HG02798 (cell line): ENCODE results near the gene CASTOR1.
"Not testable (repeated sequence)": the region's sequence is repeated elsewhere in the genome, so short reads cannot be mapped to it uniquely, and the experiment has no call there.

Experiments used
- ATAC-seq: cut with Tn5 transposase; IDR thresholded peaks from one replicate; pipeline ENCODE4 v1.9.1; 2021; ENCODE audit warnings: mild to moderate bottlenecking; ENCODE audit not compliant: unreplicated experiment, poor library complexity

CASTOR1 gene

DNA sequence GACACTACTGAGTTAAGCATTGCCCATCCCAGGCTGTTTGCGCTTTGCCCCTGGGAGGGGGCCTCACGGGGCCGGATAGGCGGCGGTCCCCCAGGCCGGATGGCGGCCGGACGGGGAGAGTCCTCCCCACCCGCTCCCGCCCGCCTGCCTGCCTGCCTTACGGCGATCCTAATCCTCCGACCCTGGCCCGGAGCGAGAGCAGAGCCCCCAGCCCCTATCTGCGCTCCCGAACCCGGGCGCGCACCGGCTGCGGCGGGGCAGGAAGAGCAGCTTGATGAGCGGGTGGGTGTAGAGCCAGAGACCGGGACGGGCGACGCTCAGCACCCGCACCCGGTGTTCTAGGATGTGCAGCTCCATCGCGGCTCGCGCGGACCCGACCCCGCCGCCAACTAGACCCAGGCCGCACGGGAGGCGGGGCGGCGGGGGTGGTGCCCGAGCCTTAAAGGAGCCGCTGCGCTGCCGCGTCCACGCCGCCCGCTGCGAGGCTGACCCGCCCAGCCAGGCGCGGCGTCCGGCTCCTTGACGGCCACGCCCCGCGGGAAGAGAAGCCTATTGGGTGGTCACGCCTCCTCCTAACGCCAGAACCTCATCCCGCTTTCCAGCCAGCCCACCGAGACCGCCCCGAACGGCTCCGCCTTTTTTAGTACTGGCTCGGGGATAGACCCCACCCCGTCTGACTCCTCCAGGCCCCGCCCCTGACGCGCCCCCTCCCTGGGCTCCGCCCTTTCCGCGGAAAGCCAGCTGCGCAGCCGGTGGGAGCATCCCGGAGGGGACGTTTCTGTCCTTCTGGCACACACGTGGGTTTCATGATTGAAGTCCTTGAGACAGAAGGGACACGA, at the start of gene CASTOR1:
TSS of gene CASTOR1 (minus strand) at position 365 of the 839 bp plus-strand sequence. CDS start at position 357, 8 bp downstream.
- ATAC-seq, result peak; percentile 75

DNA sequence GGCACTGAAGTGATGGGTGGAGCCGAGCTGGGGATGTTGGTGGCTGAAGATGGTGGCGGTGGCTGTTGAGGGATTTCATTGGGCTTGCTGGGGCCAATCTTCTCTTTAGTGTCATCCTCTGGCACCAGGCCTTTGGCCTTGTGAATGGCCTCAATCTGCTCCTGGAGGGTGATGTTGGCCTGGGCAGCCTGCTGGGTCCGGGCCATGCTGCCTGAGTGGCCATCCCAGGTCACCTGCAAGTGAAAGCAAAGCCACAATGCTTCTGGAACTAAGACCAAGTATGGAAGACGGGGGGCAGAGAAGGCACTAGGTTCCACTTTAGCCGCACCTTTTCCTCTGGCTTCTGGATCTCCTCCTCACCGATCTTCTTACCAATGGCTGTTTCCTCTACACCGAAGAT, 49.5 kb upstream of the CASTOR1 start:
- no peak for ATAC-seq

DNA sequence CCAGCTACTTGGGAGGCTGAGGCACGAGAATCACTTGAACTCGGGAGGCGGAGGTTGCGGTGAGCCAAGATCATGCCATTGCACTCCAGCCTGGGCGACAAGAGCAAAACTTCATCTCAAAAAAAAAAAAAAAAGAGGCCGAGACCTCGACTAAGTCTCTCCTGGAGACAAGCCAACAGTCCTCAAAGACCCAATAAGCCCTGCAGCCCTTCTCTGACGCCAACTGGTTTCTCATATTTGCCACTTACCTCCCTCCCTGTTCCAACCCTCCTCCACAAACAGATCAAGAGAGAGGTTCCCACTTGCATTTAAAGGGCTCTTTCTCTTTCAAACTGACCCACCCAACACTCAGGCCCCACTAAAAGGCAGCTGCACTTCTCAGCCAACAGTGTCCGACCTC, 49.0 kb upstream of the CASTOR1 start:
- ATAC-seq, result not testable (repeated sequence)

DNA sequence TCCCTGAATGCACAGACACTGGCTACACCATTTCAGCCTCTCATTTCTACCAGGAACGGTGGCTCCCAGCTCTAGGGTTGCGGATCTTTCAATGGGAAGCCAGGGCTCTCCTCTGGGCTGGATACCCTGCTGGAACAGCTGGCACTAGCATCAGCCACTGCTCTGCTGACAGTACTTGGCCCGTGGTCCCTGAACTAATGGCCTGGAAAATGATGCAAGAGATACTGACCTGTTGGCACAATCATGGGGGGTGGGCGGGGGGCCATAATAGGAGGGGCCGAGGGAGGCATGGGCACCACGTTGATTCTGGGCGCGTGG, 48.1 kb upstream of the CASTOR1 start:
- ATAC-seq, result no peak

DNA sequence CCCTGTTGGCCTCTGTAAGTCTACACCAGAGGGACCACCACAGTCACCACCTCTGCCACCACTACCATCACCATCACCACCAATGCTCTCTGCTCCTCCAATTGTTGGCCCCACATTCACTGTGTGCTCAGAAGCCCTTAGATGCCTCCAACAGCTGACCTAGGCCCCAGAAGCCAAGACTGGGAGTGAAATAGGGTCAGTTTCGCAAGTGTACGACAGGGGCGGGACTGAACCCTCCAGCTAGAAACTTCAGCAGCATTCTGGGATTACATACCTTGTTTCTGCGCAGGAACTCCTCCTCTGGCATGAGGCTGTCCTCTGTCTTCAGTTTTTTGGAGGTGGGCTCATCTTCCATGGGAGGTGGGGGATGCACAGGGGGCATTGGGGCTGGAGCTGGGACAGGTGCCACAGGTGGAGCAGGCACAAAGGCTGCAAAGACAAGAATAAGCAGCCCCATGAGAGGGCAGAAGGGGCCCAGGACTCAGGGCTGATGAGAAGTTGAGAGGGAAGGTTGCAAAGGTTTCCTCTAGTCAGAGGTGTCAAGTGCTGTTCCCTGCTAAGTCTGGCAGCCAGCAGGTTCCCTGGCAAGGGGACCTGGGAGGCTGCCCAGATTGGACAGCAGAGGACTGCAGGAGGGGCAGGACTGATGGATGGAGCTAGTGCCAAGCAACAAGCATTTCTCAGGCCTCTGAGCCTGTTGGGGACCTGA, 47.6 kb upstream of the CASTOR1 start:
- no peak for ATAC-seq

DNA sequence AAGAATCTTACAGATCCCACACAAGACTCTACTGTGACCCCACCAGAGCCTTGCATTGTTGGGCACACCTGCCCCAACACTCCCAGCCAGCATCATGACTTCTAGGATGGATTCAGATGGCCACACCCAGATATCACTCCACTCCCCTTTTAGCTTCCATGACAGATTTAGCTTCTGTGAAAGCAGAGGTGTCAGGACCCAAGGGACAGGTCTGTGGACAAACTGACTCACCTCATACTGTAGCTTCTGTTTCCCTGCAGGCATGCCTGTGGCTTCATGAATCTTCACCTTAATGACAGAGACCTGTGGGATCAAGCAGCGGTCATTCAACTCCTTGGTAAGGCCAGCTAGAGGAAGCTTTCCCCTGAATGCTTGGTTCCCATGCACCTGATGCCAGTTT, 45.9 kb upstream of the CASTOR1 start:
- no peak for ATAC-seq

DNA sequence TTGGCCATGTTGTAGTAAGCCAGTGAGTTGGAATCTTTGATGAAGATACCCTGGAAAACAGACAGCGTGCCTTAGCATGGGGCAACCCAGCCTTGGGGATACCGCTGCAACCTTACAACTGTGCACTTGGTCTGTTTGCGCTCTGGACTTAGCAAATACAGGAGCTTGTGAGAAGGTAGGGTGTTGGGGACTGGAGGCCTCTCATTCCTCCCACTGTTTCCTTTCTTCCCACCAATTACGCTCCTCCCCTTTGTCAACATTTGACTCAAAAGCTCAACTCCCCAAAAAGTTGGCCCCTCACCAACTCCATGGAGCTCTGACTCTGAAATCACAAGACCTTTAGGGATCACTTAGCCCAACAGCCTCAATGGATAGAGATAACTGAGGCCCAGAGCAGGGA, 45.3 kb upstream of the CASTOR1 start:
- no peak for ATAC-seq

DNA sequence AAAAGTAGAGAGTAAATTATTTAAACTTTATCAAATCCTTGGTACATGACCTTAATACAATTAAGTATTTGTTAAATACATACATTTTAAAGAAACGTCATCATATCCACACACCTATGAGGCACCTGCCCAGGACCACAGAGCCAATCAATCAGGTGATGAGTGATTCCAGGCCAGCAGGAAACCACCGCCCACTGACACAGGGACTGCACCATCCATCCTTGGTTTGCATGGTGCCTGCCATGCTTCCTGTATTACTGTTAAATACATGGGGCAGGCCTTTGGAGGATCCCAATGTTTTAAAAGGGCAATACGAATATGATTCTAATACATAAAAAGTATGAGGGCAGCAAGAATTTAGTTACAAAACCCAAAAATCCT, 44.4 kb upstream of the CASTOR1 start:
- ATAC-seq, result no peak

DNA sequence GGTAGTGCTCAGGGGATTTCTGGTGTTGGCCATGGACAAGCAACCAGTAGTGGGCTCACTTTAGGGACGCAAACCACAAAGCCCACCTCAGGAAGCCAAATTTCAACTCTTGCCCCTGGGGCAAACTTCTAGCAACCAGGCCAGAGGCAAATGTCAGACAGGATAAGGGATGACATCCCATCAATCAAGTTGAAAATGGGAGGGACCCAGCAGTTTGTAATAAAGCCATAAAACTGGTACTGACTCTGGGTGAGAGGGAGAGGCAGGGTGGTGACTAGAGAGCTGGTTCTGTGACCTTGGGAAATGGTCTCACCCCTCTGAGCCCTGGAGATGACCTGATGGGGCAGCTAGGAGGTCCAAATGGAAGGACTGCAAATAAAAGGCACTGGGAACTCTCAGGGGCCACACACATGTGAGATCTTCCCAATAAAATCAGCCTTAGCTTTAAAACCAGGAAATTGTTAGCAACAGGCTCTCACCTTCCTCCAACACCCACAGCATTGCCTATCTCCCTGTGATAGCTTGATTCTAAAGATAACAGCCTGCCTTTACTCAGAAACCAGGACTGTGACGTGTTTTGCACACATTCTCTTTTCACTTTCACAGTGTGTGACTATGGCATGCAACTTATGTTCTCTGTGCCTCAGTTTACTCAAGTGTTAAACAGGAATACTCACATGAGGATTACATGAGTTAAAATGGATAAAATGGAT, 43.8 kb upstream of the CASTOR1 start:
- no peak for ATAC-seq

DNA sequence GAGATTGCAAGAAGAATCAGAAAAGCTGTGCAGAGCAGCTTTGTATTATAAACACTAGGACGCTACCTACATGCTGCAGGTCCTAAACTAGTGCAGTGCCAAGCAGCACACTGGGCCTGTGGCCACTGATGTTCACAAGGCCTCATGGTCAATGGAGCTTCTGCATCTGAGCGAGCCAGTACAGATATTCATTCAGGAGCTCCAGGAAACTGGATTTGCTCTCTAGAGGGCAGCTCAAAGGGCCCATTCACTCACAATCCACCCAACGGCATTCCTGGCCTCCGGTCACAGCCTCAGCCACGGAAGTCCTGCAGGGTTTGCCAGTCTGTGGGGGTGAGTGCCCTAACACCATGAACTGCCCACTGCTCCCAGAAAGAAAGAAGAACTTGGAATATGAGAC, 43.2 kb upstream of the CASTOR1 start:
- no peak for ATAC-seq

DNA sequence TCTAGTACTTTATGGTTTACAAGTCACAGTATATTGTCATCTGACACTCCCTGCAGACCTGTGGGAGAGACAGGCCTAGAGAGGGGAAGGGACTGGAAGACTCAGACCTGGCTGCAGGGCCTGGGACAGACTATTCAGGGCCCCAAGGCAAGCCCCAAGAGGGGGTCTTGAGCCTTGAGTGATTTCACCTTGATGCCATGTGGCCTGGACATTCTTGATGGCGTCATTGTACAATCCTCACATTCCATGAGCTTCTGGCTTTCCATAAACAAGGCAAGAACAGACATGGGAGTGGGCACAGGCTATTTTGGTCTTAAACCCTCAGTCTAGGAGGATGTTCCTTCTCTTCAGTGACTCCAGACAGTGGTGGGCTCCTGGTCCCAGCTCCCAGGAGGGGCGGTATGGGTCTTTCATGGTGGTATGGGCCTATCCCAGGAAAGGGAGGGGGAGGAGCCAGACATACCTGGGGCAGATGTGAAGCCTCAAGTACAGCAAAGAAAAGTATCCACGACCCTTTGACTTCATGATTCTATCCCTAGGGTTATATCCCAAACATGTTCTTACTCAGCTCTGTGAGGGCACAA, 39.3 kb upstream of the CASTOR1 start:
- no peak for ATAC-seq

DNA sequence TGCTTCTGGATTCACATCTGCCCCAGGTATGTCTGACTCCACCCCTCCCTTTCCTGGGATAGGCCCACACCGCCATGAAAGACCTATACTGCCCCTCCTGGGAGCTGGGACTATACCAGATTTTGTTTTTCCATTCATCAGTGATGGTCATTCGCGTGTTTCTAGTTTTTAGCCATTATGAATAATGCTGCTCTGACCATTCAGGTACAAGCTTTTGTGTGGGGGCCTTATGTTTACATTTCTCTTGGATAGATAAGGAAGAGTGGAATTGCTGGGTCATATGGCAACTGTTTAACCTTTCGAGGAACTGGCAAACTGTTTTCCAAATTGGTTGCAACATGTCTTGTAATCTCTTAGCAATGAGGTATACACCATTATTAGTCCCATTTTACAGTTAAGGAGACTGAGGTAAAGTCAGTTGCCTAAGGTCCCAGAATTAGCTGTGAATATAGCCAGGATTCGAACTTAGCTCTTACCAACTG, 38.6 kb upstream of the CASTOR1 start:
- ATAC-seq, result no peak

DNA sequence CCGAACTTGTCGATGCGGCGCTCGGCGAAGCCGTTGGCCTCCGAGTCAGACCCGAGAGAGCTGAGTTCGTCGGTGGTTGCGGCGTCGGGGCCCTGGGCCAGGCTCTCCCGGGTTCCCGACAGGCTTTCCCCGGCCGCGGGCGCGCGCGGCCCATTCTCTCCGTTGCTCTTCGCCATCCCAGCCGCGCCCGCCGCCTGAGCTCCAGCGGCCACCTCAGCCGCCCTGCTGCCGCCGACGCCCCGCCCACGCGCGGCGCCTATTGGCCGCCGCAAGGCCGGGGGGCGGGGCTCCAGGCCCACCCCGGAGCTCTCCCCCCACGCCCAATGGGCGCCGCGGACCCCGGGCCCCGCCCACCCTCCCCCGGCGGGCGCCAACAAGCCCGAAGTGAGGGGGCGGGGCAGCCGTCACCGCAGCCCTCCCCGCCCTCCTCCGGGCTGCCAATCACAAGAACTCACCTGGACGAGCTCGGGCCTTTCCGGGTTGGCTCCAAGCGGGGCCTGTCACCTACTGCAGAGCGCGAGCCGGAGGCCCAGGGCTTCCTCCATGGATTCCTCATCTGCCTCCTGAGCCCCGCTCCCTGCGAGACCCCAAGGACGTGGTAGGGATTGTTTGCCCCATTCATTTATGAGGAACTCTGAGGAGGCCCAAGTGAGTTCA, 37.5 kb upstream of the CASTOR1 start, which contains the start of gene TBC1D10A:
TSS of gene TBC1D10A (minus strand) at position 236 of the 657 bp plus-strand sequence. CDS start at position 176, 60 bp downstream.
- peak; percentile 88 for ATAC-seq

DNA sequence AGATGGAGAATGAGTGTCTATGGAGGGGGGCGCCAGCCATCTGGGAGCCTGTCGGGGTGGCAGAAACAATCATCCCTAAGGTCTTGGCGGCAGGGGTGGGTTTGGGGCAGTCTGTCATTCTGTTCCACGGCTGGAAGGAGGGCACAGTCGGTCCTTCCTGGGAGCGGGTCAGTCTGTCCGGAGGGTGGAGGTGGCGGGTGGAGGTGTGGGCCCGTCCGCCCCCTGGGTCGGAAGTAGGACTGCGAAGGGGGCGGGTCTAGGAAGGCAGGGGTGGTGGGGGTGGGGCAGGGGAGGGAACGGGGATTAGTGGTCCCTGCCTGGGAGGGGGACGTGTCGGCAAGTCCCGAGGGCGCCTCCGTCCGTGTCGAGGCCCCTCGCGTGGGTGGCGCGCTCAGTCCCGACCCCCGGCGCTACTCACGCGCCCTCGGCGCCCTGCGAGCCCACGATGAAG, 37.0 kb upstream of the CASTOR1 start:
- ATAC-seq, result peak; percentile 24

DNA sequence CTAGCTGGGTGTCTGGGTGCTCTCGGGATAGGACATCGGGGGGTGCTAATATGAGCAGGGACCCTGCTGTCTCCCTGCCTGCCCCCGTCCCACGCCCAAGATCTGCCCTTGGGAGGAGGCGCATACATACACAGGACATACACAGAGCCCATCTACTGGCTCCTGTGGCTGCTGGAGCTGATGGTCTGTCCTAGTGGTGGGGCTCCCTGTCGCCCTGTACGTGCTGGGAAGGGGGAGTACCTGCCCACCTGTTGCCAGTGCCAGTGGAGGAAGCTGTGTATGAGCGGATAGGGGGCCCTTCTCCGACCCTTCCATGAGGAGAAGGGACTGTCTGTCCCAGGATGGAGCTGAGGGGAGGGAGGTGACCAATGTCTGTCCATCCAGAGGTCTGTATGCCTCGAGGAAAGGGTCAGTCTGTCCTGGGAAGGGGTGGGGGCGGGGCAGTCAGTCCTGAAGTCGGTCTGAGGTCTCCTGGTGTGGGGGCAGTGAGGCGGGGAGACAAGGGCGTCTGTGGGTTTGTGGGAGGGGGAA, 36.5 kb upstream of the CASTOR1 start:
- ATAC-seq, result no peak

DNA sequence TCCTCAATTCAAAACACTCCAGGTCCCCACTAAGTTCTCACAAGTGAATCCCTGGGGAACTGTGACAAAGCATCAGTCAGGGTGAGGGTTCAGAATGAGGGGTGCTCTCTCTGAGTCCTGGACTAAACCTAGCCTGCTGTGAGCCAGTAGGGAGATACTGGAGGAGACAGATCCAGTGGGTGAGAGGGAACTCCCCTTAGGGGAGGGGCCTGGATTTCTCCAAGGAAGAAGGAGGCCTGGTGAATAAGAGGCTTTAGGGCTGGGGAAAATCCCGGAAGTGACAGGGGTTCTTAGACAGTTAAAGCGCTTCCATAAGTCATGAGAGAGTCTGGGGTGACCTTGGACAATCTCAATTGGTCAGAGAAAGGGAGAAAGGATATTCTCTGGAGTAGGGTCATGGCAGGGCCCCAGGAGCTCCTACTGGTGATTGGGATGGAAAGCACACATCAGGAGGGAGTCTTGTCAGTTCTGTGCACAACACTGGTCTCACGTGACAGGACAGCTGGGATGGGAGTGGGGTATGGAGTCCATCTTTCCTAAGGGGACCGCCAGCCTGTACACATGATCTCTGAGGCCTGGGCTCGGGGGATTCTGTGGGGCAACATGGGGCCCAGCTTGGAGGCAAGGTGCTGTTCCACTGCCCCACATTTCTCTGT, 35.9 kb upstream of the CASTOR1 start:
- no peak for ATAC-seq

DNA sequence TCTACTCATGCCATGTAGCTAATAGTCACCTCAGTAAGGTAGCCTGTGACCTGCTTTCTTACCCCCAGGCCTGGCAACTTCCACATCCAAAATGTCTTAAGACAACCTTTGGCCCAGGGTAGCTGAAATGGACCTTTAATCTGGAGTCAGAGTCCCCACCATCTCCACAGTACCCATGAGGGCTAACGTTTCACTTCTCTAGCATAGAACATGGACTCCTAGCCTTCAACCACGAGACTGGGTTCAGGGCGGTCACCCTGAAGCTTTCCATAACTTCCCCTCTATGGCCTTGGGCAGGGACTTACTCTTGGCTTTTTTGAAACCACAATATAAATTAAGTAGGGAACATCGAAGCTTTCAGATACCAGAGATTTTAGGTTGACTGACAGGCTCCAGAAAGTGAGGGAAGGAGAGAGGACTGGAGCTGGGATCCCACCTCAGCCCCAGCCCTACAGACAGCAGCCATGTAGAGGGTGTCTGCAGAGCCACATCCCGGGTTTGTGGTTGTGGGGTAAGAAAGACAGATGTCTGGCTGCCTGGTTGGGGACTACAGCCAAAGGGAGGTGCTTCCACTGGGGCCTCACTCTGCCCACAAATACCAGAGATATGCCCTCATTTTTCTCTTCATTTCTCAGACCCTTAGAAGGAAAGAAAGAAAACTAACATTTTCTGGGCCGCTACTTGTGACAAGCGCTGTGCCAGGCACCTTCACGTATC, 34.9 kb upstream of the CASTOR1 start:
- no peak for ATAC-seq

DNA sequence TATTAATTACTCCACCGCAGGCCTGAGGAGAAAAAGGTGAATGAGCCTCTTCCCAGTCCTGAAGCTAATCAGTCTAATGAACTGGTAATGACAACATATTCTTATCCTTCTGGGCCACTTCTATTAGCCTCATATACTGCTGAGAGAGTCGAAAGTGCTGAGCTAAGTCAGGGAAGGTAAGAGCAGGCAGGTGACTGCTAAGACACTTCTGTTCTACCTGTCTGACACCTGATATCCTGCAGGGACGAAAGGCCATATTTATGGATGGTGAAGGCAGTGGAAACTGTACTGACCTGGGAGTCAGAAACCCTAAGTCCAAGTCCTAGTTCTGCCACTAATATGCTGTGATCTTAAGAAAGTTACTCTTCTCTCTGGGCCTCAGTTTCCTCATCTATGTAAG, 33.9 kb upstream of the CASTOR1 start:
- no peak for ATAC-seq

DNA sequence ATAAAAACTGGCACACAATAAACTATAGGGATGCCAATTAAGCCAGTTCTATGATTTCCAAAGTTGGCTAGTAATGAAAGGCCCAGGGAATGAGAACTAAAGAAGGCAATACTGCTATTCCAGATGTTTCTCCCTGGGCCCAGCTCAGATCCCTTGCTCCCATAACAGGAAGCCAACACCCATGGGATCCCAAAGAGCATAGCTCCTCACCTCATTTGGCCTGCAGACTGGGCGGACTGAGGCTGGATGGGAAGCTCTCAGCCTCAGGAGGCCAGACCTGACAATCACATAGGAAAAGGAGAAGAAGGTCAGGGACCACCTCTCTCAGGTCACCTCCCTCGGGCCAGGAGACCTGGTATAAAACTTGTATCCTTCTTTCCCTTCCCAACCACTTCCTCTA, 32.2 kb upstream of the CASTOR1 start:
- ATAC-seq, result no peak
